HepG2 (cell line): ENCODE data around the gene SAMD10. TPM values are rescaled to one million over a fixed set of nuclear protein-coding genes. Genes with fewer than 3 reads are reported as not detected.

ENCODE experiments used
- ARHGAP35 ChIP-seq: sonication (generic); formaldehyde crosslinking; IDR thresholded peaks from 2 replicates; pipeline ENCODE4 v1.9.0; 2022; ENCODE audit warnings: mild to moderate bottlenecking, inconsistent platforms, moderate library complexity, missing genetic modification reagents, borderline replicate concordance
- CAMTA2 ChIP-seq: sonication (generic); formaldehyde crosslinking; IDR thresholded peaks from 2 replicates; pipeline ENCODE4 v1.4.0; 2020; ENCODE audit warnings: mild to moderate bottlenecking, missing genetic modification reagents, borderline replicate concordance
- CTCF ChIP-seq: sonication (generic); formaldehyde crosslinking; IDR thresholded peaks from 2 replicates; pipeline ENCODE4 v1.5.0; 2020; ENCODE audit warnings: mild to moderate bottlenecking, missing genetic modification reagents, moderate library complexity
- HDAC6 ChIP-seq: fragments of 200-600 bp; sonication (generic); IDR thresholded peaks from 2 replicates; pipeline ENCODE4 v1.7.0; 2017; ENCODE audit warnings: mild to moderate bottlenecking, antibody characterized with exemption, low read length, low read depth
- MXI1 ChIP-seq: IDR thresholded peaks from 3 replicates; pipeline ENCODE4 v1.6.1; 2012; ENCODE audit warnings: low read depth, low read length, inconsistent platforms, borderline replicate concordance
- NFAT5 ChIP-seq: sonication (generic); formaldehyde crosslinking; IDR thresholded peaks from 2 replicates; pipeline ENCODE4 v1.4.0; 2020; ENCODE audit warnings: missing genetic modification reagents
- NR2F6 ChIP-seq, 2 experiments: IDR thresholded peaks; 2 replicates each; pipeline ENCODE4 v1.6.1; 2016; ENCODE audit warnings: antibody characterized with exemption in 1 of 2, mild to moderate bottlenecking in 1 of 2
- SP140L ChIP-seq: sonication (generic); formaldehyde crosslinking; IDR thresholded peaks from 2 replicates; pipeline ENCODE4 v1.4.0; 2020; ENCODE audit warnings: missing genetic modification reagents, borderline replicate concordance
- TEAD3 ChIP-seq: optimal IDR thresholded peaks from 2 replicates; pipeline ENCODE3; 2016; ENCODE audit warnings: borderline replicate concordance
- ZBTB3 ChIP-seq: sonication (generic); formaldehyde crosslinking; IDR thresholded peaks from 2 replicates; pipeline ENCODE4 v1.4.0; 2020; ENCODE audit warnings: low read depth, mild to moderate bottlenecking, moderate library complexity, missing genetic modification reagents, borderline replicate concordance
- ZEB1 ChIP-seq: IDR thresholded peaks from 2 replicates; pipeline ENCODE4 v1.6.1; 2012; ENCODE audit warnings: mild to moderate bottlenecking, low read depth, inconsistent platforms; ENCODE audit not compliant: insufficient replicate concordance
- ZIK1 ChIP-seq: sonication (generic); formaldehyde crosslinking; IDR thresholded peaks from 2 replicates; pipeline ENCODE4 v1.5.0; 2020; ENCODE audit warnings: mild to moderate bottlenecking, low read depth, missing genetic modification reagents, borderline replicate concordance
- ZNF205 ChIP-seq: IDR thresholded peaks from 2 replicates; pipeline ENCODE4 v1.6.1; 2018; ENCODE audit warnings: missing biosample characterization, missing genetic modification reagents
- ZNF232 ChIP-seq: sonication (generic); formaldehyde crosslinking; IDR thresholded peaks from 2 replicates; pipeline ENCODE4 v1.4.0; 2020; ENCODE audit warnings: missing genetic modification reagents, borderline replicate concordance
- ZNF292 ChIP-seq: sonication (generic); formaldehyde crosslinking; IDR thresholded peaks from 2 replicates; pipeline ENCODE4 v1.8.1; 2022; ENCODE audit warnings: mild to moderate bottlenecking, low read depth, missing genetic modification reagents, borderline replicate concordance
- ZNF512B ChIP-seq: sonication (generic); formaldehyde crosslinking; IDR thresholded peaks from 2 replicates; pipeline ENCODE4 v1.5.1; 2020; ENCODE audit warnings: missing genetic modification reagents, mild to moderate bottlenecking, borderline replicate concordance
- polyA plus RNA-seq, 8 experiments: library from polyadenylated mRNA; depleted of rRNA in 3 of 8; stranded (reverse) in 7 of 8; unstranded in 1 of 8; fragments of >200 nt; fragmentation: Illumina TruSeq in 4 of 8; extraction: Trizol in 4 of 8; gene quantifications; 2 replicates each; pipeline versions ENCODE4 v1.2.1 to v1.2.3, GENCODE V29; 2011 to 2016; ENCODE audit warnings: low read depth in 4 of 8, missing spikeins in 1 of 8, mixed read lengths in 1 of 8; ENCODE audit not compliant: insufficient read depth in 1 of 8
- total RNA-seq, 5 experiments: library from RNA; depleted of rRNA; stranded (reverse); fragments of >200 nt; fragmentation: Illumina TruSeq; extraction: Trizol; gene quantifications; 2 replicates each; pipeline ENCODE4 v1.2.3, GENCODE V29; 2016; ENCODE audit warnings: low read depth in 1 of 5

Gene SAMD10
- total and polyA plus RNA-seq, 2 of the 13 experiments (the other 11 are each of a cell fraction or from before 2014, with no cell fraction given), result 6.1 to 11.0 TPM

- TF ChIP-seq MXI1 (peak; percentile 98), NFAT5 (CRISPR knock-in tag) (no peak; the same call in 1 of the 2 replicates), CTCF (CRISPR knock-in tag) (peak; percentile 100), SP140L (peak; percentile 39; the same call in 1 of the 2 replicates), ZIK1 (CRISPR knock-in tag) (peak; percentile 98), ZNF292 (CRISPR knock-in tag) (no peak), ZNF232 (CRISPR knock-in tag) (peak; percentile 77; the same call in 1 of the 2 replicates), ZNF512B (CRISPR knock-in tag) (peak; percentile 49; the same call in 1 of the 2 replicates), TEAD3 (CRISPR knock-in tag) (peak; percentile 94), NR2F6 (IDR thresholded peaks at IDR 0.05) (peak; percentile 52; the same call in 1 of the 2 replicates), NR2F6 (CRISPR knock-in tag; IDR thresholded peaks at IDR 0.05) (peak; percentile 89), ZEB1 (peak; percentile 20), ZNF205 (peak; percentile 94), CAMTA2 (CRISPR knock-in tag) (peak; percentile 94), ZBTB3 (CRISPR knock-in tag) (peak; percentile 66; the same call in 1 of the 2 replicates), ARHGAP35 (CRISPR knock-in tag) (peak; percentile 97), HDAC6 (no peak)
These were observed 1.6 kb upstream of the SAMD10 start, which contains the start of gene PRPF6 (continued) for GRCh38 chr20:63980806-63981728.
